ENCODE results near the gene CHCHD1. TPM values are rescaled to one million over a fixed set of nuclear protein-coding genes. Genes with fewer than 3 reads are reported as not detected.
"Not testable (repeated sequence)": the region's sequence is repeated elsewhere in the genome, so short reads cannot be mapped to it uniquely, and the experiment has no call there.

The CHCHD1 gene
- total RNA-seq, 2 experiments from 2014 or later = 28.9 to 33.0 TPM

DNA sequence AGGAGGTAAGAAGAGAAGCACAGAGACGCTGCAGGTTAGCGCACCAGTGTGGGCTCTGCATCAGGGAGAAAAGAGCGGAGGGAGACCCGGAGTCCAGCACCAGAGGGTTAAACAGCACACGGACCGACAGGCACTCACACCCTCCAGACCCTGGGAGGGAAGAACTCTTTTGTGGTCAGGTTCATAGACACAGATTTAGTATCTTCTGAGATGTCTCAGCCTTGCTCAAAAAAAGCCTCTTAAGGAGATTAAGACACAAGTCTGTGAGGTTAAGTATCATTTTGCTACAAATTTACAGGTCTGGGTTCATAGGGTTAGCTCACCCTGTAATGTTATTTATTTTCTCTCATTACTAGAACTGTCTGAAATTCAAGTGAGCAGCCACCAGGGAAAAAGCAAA is 46.3 kb downstream of the CHCHD1 start:
- ATAC-seq = no peak
- Mint-ChIP-seq H3K4me3 (no peak overlapping the region), H3K27me3 (no peaks in the 10 kb centered on the region), H3K9me3 (no peaks in the 10 kb centered on the region), H3K36me3 (ENCODE audit: low read depth) (peaks cover 3% of the 10 kb centered on the region), H3K27ac (no peak overlapping the region), H3K4me1 (ENCODE audit: low read depth) (no peaks in the 10 kb centered on the region)
- intact Hi-C loops (cut with micrococcal nuclease) = no loop called here
- CTCF ChIA-PET = interaction anchor here (1.1 to 1.6 kb wide), 2 partner anchors 12 to 113 kb away, joined by 3 read pairs; no protein-coding TSS in a partner anchor
- TF ChIP-seq, protein P1, sequence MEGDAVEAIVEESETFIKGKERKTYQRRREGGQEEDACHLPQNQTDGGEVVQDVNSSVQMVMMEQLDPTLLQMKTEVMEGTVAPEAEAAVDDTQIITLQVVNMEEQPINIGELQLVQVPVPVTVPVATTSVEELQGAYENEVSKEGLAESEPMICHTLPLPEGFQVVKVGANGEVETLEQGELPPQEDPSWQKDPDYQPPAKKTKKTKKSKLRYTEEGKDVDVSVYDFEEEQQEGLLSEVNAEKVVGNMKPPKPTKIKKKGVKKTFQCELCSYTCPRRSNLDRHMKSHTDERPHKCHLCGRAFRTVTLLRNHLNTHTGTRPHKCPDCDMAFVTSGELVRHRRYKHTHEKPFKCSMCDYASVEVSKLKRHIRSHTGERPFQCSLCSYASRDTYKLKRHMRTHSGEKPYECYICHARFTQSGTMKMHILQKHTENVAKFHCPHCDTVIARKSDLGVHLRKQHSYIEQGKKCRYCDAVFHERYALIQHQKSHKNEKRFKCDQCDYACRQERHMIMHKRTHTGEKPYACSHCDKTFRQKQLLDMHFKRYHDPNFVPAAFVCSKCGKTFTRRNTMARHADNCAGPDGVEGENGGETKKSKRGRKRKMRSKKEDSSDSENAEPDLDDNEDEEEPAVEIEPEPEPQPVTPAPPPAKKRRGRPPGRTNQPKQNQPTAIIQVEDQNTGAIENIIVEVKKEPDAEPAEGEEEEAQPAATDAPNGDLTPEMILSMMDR (IDR thresholded peaks at IDR 0.05) = no peak
- DNase-seq = no peak
- POLR2A ChIA-PET = interaction anchor here (0.7 kb wide), 1 partner anchor 12 kb away, joined by 3 read pairs; no protein-coding TSS in a partner anchor

DNA sequence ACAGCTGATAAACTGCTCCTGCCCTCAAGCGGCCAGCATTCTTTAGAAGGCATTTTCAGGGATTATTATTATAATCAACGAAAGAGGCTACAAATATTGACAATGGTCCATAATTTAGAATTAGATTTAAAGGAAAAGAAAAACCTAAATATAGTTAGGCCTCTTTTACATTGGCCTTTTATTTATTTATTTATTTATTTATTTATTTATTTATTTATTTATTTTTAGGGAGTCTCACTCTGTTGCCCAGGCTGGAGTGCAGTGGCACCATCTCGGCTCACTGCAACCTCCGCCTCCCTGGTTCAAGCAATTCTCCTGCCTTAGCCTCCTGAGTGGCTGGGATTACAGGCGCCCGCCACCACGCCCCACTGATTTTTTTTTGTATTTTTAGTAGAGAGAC is 47.2 kb downstream of the CHCHD1 start:
- CTCF ChIA-PET = interaction anchor here (1.6 to 2.4 kb wide), 2 partner anchors 13 to 51 kb away, joined by 3 to 5 read pairs; no protein-coding TSS in a partner anchor
- H3K9me3 Mint-ChIP-seq; ATAC-seq; DNase-seq; intact Hi-C loops (cut with micrococcal nuclease); H3K4me3 Mint-ChIP-seq; H3K27me3 Mint-ChIP-seq; POLR2A ChIA-PET; H3K27ac Mint-ChIP-seq; H3K4me1 Mint-ChIP-seq (ENCODE audit: low read depth); H3K36me3 Mint-ChIP-seq (ENCODE audit: low read depth): not testable (repeated sequence)

Other genes with a start within 250 kb of the CHCHD1 start
- gene USP54, start 190.7 kb upstream of the CHCHD1 start, total RNA-seq = 1 to 10 TPM; 3.1 to 4.6 TPM
- gene MYOZ1, start 140.6 kb upstream of the CHCHD1 start, total RNA-seq = not detected
- gene SYNPO2L, start 126.0 kb upstream of the CHCHD1 start, total RNA-seq = not detected
- gene AGAP5, start 83.9 kb upstream of the CHCHD1 start, total RNA-seq = 1 to 10 TPM; 8.8 to 9.8 TPM
- gene SEC24C, start 37.7 kb upstream of the CHCHD1 start, total RNA-seq = 10 to 100 TPM; 87.5 to 88.7 TPM
- 10 to 100 TPM; 30.0 to 41.0 TPM for gene ZSWIM8, start 3.6 kb downstream of the CHCHD1 start, total RNA-seq
- gene NDST2, start 29.6 kb downstream of the CHCHD1 start, total RNA-seq = 10 to 100 TPM; 51.1 to 53.5 TPM
- gene CAMK2G, start 92.5 kb downstream of the CHCHD1 start, total RNA-seq = 10 to 100 TPM; 17.8 to 18.5 TPM
- gene PLAU, start 129.1 kb downstream of the CHCHD1 start, total RNA-seq = under 1 TPM; 0.41 to 0.47 TPM
- 10 to 100 TPM; 16.9 to 17.7 TPM for gene VCL, start 216.1 kb downstream of the CHCHD1 start, total RNA-seq